ENCODE data around the gene HS6ST2. TPM values are rescaled to one million over a fixed set of nuclear protein-coding genes. Genes with fewer than 3 reads are reported as not detected.
A peak's percentile ranks its signal among the peaks of the same experiment; 100 is the strongest.

HS6ST2 gene
- total and polyA plus RNA-seq, 10 of the 15 experiments (the other 5 are each of a cell fraction or from before 2014, with no cell fraction given): not detected

DNA sequence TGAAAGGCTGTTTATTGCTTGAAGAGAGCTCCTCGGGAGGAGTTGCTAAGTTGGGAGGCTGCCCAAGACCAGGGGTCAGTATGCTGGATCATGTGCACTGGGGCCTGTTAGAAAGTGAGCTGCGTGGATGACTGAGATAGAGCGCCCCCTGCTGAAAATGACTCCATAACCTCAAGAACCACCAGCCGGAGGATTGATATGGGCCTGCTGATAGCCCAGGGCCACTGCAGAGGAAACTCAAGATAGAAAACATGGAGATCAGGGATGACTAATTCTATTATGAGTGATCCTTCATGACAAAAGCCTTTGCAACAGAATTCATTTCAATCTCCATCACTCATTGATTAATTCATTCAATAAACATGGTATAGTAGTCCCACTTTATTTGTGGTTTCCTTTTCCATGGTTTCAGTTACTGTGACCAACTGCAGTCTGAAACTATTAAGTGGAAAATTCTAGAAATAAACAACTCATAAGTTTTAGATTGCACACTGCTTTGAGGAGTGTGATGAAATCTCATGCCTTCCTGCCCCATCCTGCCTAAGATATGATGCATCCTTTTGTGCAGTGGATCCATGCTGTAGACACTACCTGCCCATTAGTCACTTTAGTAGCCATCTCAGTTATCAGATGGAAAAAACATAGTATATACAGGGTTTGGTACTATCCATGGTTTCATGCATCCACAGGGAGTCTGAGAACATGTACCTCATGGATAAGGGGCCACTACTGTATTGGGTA lies 342.9 kb downstream of the HS6ST2 start (continued):
- TF ChIP-seq CREB1 (IDR thresholded peaks at IDR 0.05; ENCODE audit: low read depth) (no peak), ZZZ3 (IDR thresholded peaks at IDR 0.05; ENCODE audit: control insufficient read depth, insufficient read length, low read depth) (no peak), NFYB (IDR thresholded peaks at IDR 0.05; ENCODE audit: insufficient read depth, low read depth, low read length) (no peak), ZNF384 (IDR thresholded peaks at IDR 0.05; ENCODE audit: borderline replicate concordance, low read depth, low read length) (no peak), TCF7 (IDR thresholded peaks at IDR 0.05; ENCODE audit: borderline replicate concordance) (no peak), NR2C2 (IDR thresholded peaks at IDR 0.05; ENCODE audit: borderline replicate concordance, control insufficient read depth, insufficient read length, low read depth) (no peak), ETV6 (conservative IDR thresholded peaks at IDR 0.05 in 1 of 2, IDR thresholded peaks at IDR 0.05 in 1 of 2; ENCODE audit: borderline replicate concordance in 1 of 2, low read depth in 1 of 2) (no peak), SIN3A (IDR thresholded peaks at IDR 0.05; ENCODE audit: low read depth, low read length) (no peak), HCFC1 (IDR thresholded peaks at IDR 0.05; ENCODE audit: low read length) (no peak), CBFB (IDR thresholded peaks at IDR 0.05; ENCODE audit: low read depth) (no peak), SMC3 (IDR thresholded peaks at IDR 0.05; ENCODE audit: borderline replicate concordance, low read length) (peak; percentile 39; the same call in 1 of the 2 replicates), MYC (IDR thresholded peaks at IDR 0.05; ENCODE audit: insufficient read depth, insufficient read length, insufficient replicate concordance, low read length, severe bottlenecking) (no peak), RBBP5 (conservative IDR thresholded peaks at IDR 0.05) (no peak), RAD21 (IDR thresholded peaks at IDR 0.05; ENCODE audit: insufficient read depth, low read depth, low read length) (peak; percentile 51)
- TF ChIP-seq, protein P1, sequence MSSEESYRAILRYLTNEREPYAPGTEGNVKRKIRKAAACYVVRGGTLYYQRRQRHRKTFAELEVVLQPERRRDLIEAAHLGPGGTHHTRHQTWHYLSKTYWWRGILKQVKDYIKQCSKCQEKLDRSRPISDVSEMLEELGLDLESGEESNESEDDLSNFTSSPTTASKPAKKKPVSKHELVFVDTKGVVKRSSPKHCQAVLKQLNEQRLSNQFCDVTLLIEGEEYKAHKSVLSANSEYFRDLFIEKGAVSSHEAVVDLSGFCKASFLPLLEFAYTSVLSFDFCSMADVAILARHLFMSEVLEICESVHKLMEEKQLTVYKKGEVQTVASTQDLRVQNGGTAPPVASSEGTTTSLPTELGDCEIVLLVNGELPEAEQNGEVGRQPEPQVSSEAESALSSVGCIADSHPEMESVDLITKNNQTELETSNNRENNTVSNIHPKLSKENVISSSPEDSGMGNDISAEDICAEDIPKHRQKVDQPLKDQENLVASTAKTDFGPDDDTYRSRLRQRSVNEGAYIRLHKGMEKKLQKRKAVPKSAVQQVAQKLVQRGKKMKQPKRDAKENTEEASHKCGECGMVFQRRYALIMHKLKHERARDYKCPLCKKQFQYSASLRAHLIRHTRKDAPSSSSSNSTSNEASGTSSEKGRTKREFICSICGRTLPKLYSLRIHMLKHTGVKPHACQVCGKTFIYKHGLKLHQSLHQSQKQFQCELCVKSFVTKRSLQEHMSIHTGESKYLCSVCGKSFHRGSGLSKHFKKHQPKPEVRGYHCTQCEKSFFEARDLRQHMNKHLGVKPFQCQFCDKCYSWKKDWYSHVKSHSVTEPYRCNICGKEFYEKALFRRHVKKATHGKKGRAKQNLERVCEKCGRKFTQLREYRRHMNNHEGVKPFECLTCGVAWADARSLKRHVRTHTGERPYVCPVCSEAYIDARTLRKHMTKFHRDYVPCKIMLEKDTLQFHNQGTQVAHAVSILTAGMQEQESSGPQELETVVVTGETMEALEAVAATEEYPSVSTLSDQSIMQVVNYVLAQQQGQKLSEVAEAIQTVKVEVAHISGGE (CRISPR knock-in tag; IDR thresholded peaks at IDR 0.05): no peak
- TF ChIP-seq, protein P2, sequence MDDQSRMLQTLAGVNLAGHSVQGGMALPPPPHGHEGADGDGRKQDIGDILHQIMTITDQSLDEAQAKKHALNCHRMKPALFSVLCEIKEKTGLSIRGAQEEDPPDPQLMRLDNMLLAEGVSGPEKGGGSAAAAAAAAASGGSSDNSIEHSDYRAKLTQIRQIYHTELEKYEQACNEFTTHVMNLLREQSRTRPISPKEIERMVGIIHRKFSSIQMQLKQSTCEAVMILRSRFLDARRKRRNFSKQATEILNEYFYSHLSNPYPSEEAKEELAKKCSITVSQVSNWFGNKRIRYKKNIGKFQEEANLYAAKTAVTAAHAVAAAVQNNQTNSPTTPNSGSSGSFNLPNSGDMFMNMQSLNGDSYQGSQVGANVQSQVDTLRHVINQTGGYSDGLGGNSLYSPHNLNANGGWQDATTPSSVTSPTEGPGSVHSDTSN (IDR thresholded peaks at IDR 0.05; ENCODE audit: insufficient replicate concordance, low read depth, low read length): no peak
- TF ChIP-seq, protein P3, sequence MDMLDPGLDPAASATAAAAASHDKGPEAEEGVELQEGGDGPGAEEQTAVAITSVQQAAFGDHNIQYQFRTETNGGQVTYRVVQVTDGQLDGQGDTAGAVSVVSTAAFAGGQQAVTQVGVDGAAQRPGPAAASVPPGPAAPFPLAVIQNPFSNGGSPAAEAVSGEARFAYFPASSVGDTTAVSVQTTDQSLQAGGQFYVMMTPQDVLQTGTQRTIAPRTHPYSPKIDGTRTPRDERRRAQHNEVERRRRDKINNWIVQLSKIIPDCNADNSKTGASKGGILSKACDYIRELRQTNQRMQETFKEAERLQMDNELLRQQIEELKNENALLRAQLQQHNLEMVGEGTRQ (IDR thresholded peaks at IDR 0.05; ENCODE audit: borderline replicate concordance, low read depth, low read length): no peak
- TF ChIP-seq, protein P4, sequence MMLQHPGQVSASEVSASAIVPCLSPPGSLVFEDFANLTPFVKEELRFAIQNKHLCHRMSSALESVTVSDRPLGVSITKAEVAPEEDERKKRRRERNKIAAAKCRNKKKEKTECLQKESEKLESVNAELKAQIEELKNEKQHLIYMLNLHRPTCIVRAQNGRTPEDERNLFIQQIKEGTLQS (IDR thresholded peaks at IDR 0.05; ENCODE audit: borderline replicate concordance, extremely low read depth, low read depth, low read length): no peak

Data from GM12878 (cell line).